Measurements from ENCODE around the gene LY6G6D. TPM values are rescaled to one million over a fixed set of nuclear protein-coding genes. Genes with fewer than 3 reads are reported as not detected.

LY6G6D gene
- total RNA-seq, 1 experiment from 2014 or later: not detected

GRCh38 chr6:31734821-31735406 lies 19.8 kb downstream of the LY6G6D start:
- DNase-seq (ENCODE audit: low read depth): peak; percentile 95

- DNase-seq (ENCODE audit: low read depth): peak; percentile 97
Observed at GRCh38 chr6:31736021-31736767, 21.0 kb downstream of the LY6G6D start, which contains the start of gene CLIC1. CLIC1 (minus strand) TSS chr6:31736530; CDS start chr6:31736300, 230 bp downstream.

GRCh38 chr6:31736768-31737314 lies 21.7 kb downstream of the LY6G6D start:
- DNase-seq (ENCODE audit: low read depth): no peak

- peak; percentile 67 for DNase-seq (ENCODE audit: low read depth)
Observed at GRCh38 chr6:31737315-31737990, 22.3 kb downstream of the LY6G6D start.

- peak; percentile 93 for DNase-seq (ENCODE audit: low read depth)
Observed at GRCh38 chr6:31737991-31738979, 23.1 kb downstream of the LY6G6D start.

- peak; percentile 100 for DNase-seq (ENCODE audit: low read depth)
Observed at GRCh38 chr6:31739639-31740396, 24.7 kb downstream of the LY6G6D start, which contains the start of gene MSH5. MSH5 (plus strand) TSS chr6:31740005; CDS start chr6:31740467, 462 bp downstream.

- DNase-seq (ENCODE audit: low read depth): no peak
Observed at GRCh38 chr6:31740397-31741223, 25.5 kb downstream of the LY6G6D start.

- DNase-seq (ENCODE audit: low read depth): no peak
Observed at GRCh38 chr6:31741815-31742214, 26.7 kb downstream of the LY6G6D start.

- DNase-seq (ENCODE audit: low read depth): no peak
Observed at GRCh38 chr6:31742894-31743293, 27.7 kb downstream of the LY6G6D start.

GRCh38 chr6:31744422-31744821 lies 29.3 kb downstream of the LY6G6D start:
- no peak for DNase-seq (ENCODE audit: low read depth)

- no peak for DNase-seq (ENCODE audit: low read depth)
Observed at GRCh38 chr6:31749301-31750036, 34.3 kb downstream of the LY6G6D start.

- peak; percentile 74 for DNase-seq (ENCODE audit: low read depth)
Observed at GRCh38 chr6:31750411-31751022, 35.4 kb downstream of the LY6G6D start.

- DNase-seq (ENCODE audit: low read depth): peak; percentile 86
Observed at GRCh38 chr6:31752739-31753319, 37.7 kb downstream of the LY6G6D start.

- DNase-seq (ENCODE audit: low read depth): no peak
Observed at GRCh38 chr6:31758281-31758680, 43.1 kb downstream of the LY6G6D start.

- no peak for DNase-seq (ENCODE audit: low read depth)
Observed at GRCh38 chr6:31760790-31761189, 45.6 kb downstream of the LY6G6D start.

GRCh38 chr6:31761343-31761742 lies 46.2 kb downstream of the LY6G6D start:
- DNase-seq (ENCODE audit: low read depth): no peak

- DNase-seq (ENCODE audit: low read depth): no peak
Observed at GRCh38 chr6:31762356-31762755, 47.2 kb downstream of the LY6G6D start, which contains the start of gene SAPCD1. SAPCD1 (plus strand) TSS chr6:31762656; CDS start chr6:31763055, 399 bp downstream.

Measured in Daoy (cell line).